Caco-2 (cell line): ENCODE data around the gene ERBB4. TPM values are rescaled to one million over a fixed set of nuclear protein-coding genes. Genes with fewer than 3 reads are reported as not detected.
"Not testable (repeated sequence)": the region's sequence is repeated elsewhere in the genome, so short reads cannot be mapped to it uniquely, and the experiment has no call there.

Source experiments
- BruUV-seq: library from RNA; stranded (reverse); fragments of 400-500 nt; replicated peaks from 2 replicates; lab custom pipeline; 2021; lab: Mats Ljungman, UMichigan
- CTCF ChIA-PET: fragments of 300-600 bp; sonication (Branson Sonifier 250); formaldehyde crosslinking; loops from one replicate; lab custom pipeline; 2022; ENCODE audit warnings: antibody characterized with exemption; lab: Charles Lee
- POLR2A ChIA-PET: fragments of 300-600 bp; sonication (Branson Sonifier 250); formaldehyde crosslinking; loops from one replicate; lab custom pipeline; 2022; ENCODE audit warnings: antibody characterized with exemption; lab: Charles Lee
- DNase-seq, 2 experiments: peaks; one replicate each; pipeline versions ENCODE4 v3.0.0 to v3.0.0-alpha.2; 2020 to 2022
- H3K27me3 ChIP-seq: replicated peaks from 2 replicates; pipeline ENCODE4 v1.6.0; 2011; ENCODE audit warnings: low read length; ENCODE audit not compliant: control insufficient read depth, insufficient read depth
- H3K36me3 ChIP-seq: 2 replicates; pipeline ENCODE4 v1.5.1; 2011; ENCODE audit warnings: low read length; ENCODE audit not compliant: control insufficient read depth, insufficient read depth
- H3K4me1 ChIP-seq: fragments of 250-450 bp; sonication (Bioruptor Pico); 2 replicates; pipeline ENCODE4 v1.5.1; 2020; ENCODE audit warnings: mild to moderate bottlenecking
- H3K4me3 ChIP-seq: 2 replicates; pipeline ENCODE4 v1.5.1; 2011; ENCODE audit warnings: low read depth, mild to moderate bottlenecking, control low read depth, low read length
- H3K9me3 ChIP-seq: fragments of 250-450 bp; sonication (Bioruptor Pico); 2 replicates; pipeline ENCODE4 v1.5.1; 2020; ENCODE audit warnings: mild to moderate bottlenecking, moderate library complexity
- H3K27ac Mint-ChIP-seq: one replicate; pipeline ENCODE4 v1.8.0; 2022; ENCODE audit warnings: mixed read lengths; ENCODE audit not compliant: unreplicated experiment
- H3K27me3 Mint-ChIP-seq: one replicate; pipeline ENCODE4 v1.8.0; 2022; ENCODE audit warnings: mixed read lengths; ENCODE audit not compliant: insufficient read depth, unreplicated experiment
- H3K36me3 Mint-ChIP-seq: one replicate; pipeline ENCODE4 v1.8.0; 2022; ENCODE audit warnings: mild to moderate bottlenecking, mixed read lengths; ENCODE audit not compliant: insufficient read depth, unreplicated experiment
- H3K4me1 Mint-ChIP-seq: one replicate; pipeline ENCODE4 v1.8.0; 2022; ENCODE audit warnings: low read depth, mixed read lengths; ENCODE audit not compliant: unreplicated experiment
- H3K4me3 Mint-ChIP-seq: one replicate; pipeline ENCODE4 v1.8.0; 2022; ENCODE audit warnings: mild to moderate bottlenecking, moderate library complexity, mixed read lengths; ENCODE audit not compliant: unreplicated experiment
- H3K9me3 Mint-ChIP-seq: one replicate; pipeline ENCODE4 v1.8.0; 2022; ENCODE audit warnings: mixed read lengths; ENCODE audit not compliant: unreplicated experiment
- intact Hi-C: fragments of 100-400 bp; cut with micrococcal nuclease; formaldehyde crosslinking; loops from one replicate; pipeline ENCODE4 v1.10.0; 2022; ENCODE audit not compliant: unreplicated experiment
- total RNA-seq: library from RNA; stranded (reverse); gene quantifications from 2 replicates; pipeline ENCODE4 v1.2.3, GENCODE V29; 2022
- TF ChIP-seq, protein P1 (sequence below), 2 experiments: fragments of 200-600 bp in 1 of 2; IDR thresholded peaks; 1 replicate in 1 of 2; 2 replicates in 1 of 2; pipeline versions ENCODE4 v1.5.1 to v1.8.0; 2011 to 2022; ENCODE audit warnings: antibody characterized with exemption in 1 of 2, control low read depth in 1 of 2, inconsistent platforms in 1 of 2, low read depth in 1 of 2, low read length in 1 of 2, mild to moderate bottlenecking in 1 of 2, moderate library complexity in 1 of 2; ENCODE audit not compliant: insufficient read depth in 1 of 2, severe bottlenecking in 1 of 2, unreplicated experiment in 1 of 2

ERBB4 gene
- total RNA-seq, 1 experiment from 2014 or later, result not detected

GRCh38 chr2:211723398-211723797 is 815.2 kb downstream of the ERBB4 start:
- Mint-ChIP-seq H3K27ac (no peak overlapping the region), H3K9me3 (no peaks in the 10 kb centered on the region), H3K36me3 (no peaks in the 10 kb centered on the region), H3K27me3 (no peaks in the 10 kb centered on the region), H3K4me3 (no peak overlapping the region), H3K4me1 (no peaks in the 10 kb centered on the region)
- no peaks in the 10 kb centered on the region for H3K36me3 ChIP-seq
- intact Hi-C loops, result no loop called here
- ChIA-PET CTCF (no interaction called here), POLR2A (no interaction called here)
- no peak overlapping the region for H3K4me3 ChIP-seq
- no peaks in the 10 kb centered on the region for H3K4me1 ChIP-seq
- H3K27me3 ChIP-seq, result no peaks in the 10 kb centered on the region
- no peak for DNase-seq
- H3K9me3 ChIP-seq, result no peaks in the 10 kb centered on the region
- TF ChIP-seq, protein P1, sequence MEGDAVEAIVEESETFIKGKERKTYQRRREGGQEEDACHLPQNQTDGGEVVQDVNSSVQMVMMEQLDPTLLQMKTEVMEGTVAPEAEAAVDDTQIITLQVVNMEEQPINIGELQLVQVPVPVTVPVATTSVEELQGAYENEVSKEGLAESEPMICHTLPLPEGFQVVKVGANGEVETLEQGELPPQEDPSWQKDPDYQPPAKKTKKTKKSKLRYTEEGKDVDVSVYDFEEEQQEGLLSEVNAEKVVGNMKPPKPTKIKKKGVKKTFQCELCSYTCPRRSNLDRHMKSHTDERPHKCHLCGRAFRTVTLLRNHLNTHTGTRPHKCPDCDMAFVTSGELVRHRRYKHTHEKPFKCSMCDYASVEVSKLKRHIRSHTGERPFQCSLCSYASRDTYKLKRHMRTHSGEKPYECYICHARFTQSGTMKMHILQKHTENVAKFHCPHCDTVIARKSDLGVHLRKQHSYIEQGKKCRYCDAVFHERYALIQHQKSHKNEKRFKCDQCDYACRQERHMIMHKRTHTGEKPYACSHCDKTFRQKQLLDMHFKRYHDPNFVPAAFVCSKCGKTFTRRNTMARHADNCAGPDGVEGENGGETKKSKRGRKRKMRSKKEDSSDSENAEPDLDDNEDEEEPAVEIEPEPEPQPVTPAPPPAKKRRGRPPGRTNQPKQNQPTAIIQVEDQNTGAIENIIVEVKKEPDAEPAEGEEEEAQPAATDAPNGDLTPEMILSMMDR (IDR thresholded peaks at IDR 0.05; ENCODE audit: insufficient read depth in 1 of 2, low read depth in 1 of 2, low read length in 1 of 2, severe bottlenecking in 1 of 2, unreplicated experiment in 1 of 2), result no peak
- no TSS peak for BruUV-seq

- BruUV-seq, result no TSS peak
- ChIA-PET POLR2A (no interaction called here), CTCF (no interaction called here)
- no peaks in the 10 kb centered on the region for H3K36me3 Mint-ChIP-seq
- no peaks in the 10 kb centered on the region for H3K36me3 ChIP-seq
- H3K4me3 ChIP-seq, result no peak overlapping the region
- DNase-seq, result no peak
- no peak overlapping the region for H3K4me3 Mint-ChIP-seq
- H3K27me3 ChIP-seq, result no peaks in the 10 kb centered on the region
- TF ChIP-seq, protein P1 (IDR thresholded peaks at IDR 0.05; ENCODE audit: insufficient read depth in 1 of 2, low read depth in 1 of 2, low read length in 1 of 2, severe bottlenecking in 1 of 2, unreplicated experiment in 1 of 2), result no peak
- no peaks in the 10 kb centered on the region for H3K9me3 ChIP-seq
- H3K9me3 Mint-ChIP-seq, result no peaks in the 10 kb centered on the region
- H3K27me3 Mint-ChIP-seq, result no peaks in the 10 kb centered on the region
- H3K4me1 Mint-ChIP-seq, result no peaks in the 10 kb centered on the region
- intact Hi-C loops, result no loop called here
- H3K4me1 ChIP-seq, result no peaks in the 10 kb centered on the region
- no peak overlapping the region for H3K27ac Mint-ChIP-seq
These were observed 815.7 kb downstream of the ERBB4 start for GRCh38 chr2:211722928-211723327.

GRCh38 chr2:211721874-211722273 is 816.7 kb downstream of the ERBB4 start:
- DNase-seq, intact Hi-C loops, POLR2A ChIA-PET, H3K4me3 Mint-ChIP-seq, H3K9me3 ChIP-seq, H3K36me3 Mint-ChIP-seq, H3K4me1 Mint-ChIP-seq, H3K36me3 ChIP-seq, H3K9me3 Mint-ChIP-seq, CTCF ChIA-PET, H3K27me3 ChIP-seq, BruUV-seq, H3K4me3 ChIP-seq, H3K27ac Mint-ChIP-seq, H3K27me3 Mint-ChIP-seq, H3K4me1 ChIP-seq: not testable (repeated sequence)

DNA sequence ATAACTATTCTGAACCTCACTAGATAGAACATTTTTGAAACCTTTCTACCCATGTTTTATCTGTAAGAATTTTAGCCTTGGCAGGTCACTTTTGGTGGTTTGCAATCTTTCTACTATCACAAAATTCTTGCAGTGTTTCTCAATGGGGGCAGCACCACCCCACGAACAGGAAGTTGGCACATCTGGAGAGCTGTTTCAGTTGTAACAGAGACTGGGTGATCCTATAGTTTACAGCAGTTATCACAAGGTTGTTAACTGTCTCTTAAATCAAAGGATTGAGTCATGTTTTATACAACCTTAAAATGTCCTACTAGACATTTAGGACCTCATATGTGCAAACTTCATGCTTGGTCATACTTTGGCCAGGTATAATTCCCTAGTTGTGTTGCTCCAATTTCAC is 829.2 kb downstream of the ERBB4 start:
- H3K36me3 ChIP-seq, result no peaks in the 10 kb centered on the region
- no TSS peak for BruUV-seq
- H3K4me3 Mint-ChIP-seq, result no peak overlapping the region
- no peaks in the 10 kb centered on the region for H3K9me3 Mint-ChIP-seq
- ChIA-PET CTCF (no interaction called here), POLR2A (no interaction called here)
- TF ChIP-seq, protein P1 (IDR thresholded peaks at IDR 0.05; ENCODE audit: insufficient read depth in 1 of 2, low read depth in 1 of 2, low read length in 1 of 2, severe bottlenecking in 1 of 2, unreplicated experiment in 1 of 2), result no peak
- no peaks in the 10 kb centered on the region for H3K27me3 ChIP-seq
- no peak overlapping the region for H3K27ac Mint-ChIP-seq
- no peak for DNase-seq
- no peak overlapping the region for H3K4me3 ChIP-seq
- intact Hi-C loops, result no loop called here
- H3K9me3 ChIP-seq, result no peaks in the 10 kb centered on the region; the same call in 1 of the 2 replicates
- no peaks in the 10 kb centered on the region for H3K4me1 Mint-ChIP-seq
- H3K36me3 Mint-ChIP-seq, result no peaks in the 10 kb centered on the region
- no peaks in the 10 kb centered on the region for H3K27me3 Mint-ChIP-seq
- no peaks in the 10 kb centered on the region for H3K4me1 ChIP-seq
